ENCODE data around the gene IKZF3.

The IKZF3 gene

GRCh38 chr17:39871801-39872200, 7.7 kb upstream of the IKZF3 start:
- no peak overlapping the region for H3K27ac Mint-ChIP-seq

DNA sequence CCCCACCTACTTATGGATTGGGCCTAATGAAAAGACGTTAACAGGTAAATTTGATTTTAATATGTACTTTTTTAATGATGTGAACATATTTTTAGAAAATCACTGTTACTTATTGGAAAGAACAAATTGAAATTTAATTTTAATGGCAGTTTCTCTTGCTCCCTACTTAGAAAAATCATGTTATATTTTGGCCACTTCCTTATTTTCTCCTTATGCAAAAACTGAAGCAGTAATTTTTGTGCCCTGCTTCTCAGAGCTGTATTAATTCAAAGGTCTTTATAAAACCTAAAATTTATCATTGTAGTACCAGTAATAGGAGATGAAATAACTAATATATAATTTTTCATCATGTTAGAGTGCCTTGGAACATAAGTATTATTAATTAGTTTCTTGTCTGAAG, 6.7 kb upstream of the IKZF3 start:
- Mint-ChIP-seq H3K4me3 (no peak overlapping the region), H3K36me3 (ENCODE audit: low read depth) (no peaks in the 10 kb centered on the region), H3K27ac (no peak overlapping the region), H3K4me1 (no peaks in the 10 kb centered on the region), H3K27me3 (ENCODE audit: low read depth) (peaks cover 39% of the 10 kb centered on the region), H3K9me3 (peaks cover 5% of the 10 kb centered on the region)
- TF ChIP-seq CTCF (IDR thresholded peaks at IDR 0.05; ENCODE audit: unreplicated experiment in 3 of 3): no peak

More at GRCh38 chr17:39871801-39872200, 7.7 kb upstream of the IKZF3 start:
- no peak for TF ChIP-seq CTCF (IDR thresholded peaks at IDR 0.05; ENCODE audit: unreplicated experiment in 3 of 3)
- Mint-ChIP-seq H3K27me3 (ENCODE audit: low read depth) (peaks cover 37% of the 10 kb centered on the region), H3K4me3 (no peak overlapping the region), H3K9me3 (peaks cover 5% of the 10 kb centered on the region), H3K4me1 (no peaks in the 10 kb centered on the region), H3K36me3 (ENCODE audit: low read depth) (no peaks in the 10 kb centered on the region)

DNA sequence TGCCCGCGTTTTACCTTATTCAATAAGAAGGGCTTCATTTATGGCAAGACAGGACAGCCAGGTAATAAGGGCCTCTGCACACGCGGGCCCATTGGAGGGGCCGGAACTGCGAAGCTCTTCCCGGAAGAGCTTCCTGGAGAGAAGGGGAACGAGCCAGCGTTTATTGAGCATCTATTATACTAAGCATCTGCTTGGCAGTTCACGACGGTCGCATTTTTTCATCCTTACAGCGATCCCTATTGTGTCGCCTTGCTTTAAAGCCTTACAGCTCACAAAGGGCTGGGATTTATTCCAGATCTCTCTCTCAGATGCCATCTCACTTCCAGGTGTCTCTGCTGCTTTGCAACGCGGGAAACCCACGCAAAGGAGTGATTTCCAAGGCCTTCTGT, 4.4 kb upstream of the IKZF3 start:
- Mint-ChIP-seq H3K36me3 (ENCODE audit: low read depth) (no peaks in the 10 kb centered on the region), H3K27ac (no peak overlapping the region), H3K4me1 (no peaks in the 10 kb centered on the region), H3K27me3 (ENCODE audit: low read depth) (peaks cover 54% of the 10 kb centered on the region), H3K9me3 (peaks cover 5% of the 10 kb centered on the region), H3K4me3 (no peak overlapping the region)
- no peak for TF ChIP-seq CTCF (IDR thresholded peaks at IDR 0.05; ENCODE audit: unreplicated experiment in 3 of 3)

DNA sequence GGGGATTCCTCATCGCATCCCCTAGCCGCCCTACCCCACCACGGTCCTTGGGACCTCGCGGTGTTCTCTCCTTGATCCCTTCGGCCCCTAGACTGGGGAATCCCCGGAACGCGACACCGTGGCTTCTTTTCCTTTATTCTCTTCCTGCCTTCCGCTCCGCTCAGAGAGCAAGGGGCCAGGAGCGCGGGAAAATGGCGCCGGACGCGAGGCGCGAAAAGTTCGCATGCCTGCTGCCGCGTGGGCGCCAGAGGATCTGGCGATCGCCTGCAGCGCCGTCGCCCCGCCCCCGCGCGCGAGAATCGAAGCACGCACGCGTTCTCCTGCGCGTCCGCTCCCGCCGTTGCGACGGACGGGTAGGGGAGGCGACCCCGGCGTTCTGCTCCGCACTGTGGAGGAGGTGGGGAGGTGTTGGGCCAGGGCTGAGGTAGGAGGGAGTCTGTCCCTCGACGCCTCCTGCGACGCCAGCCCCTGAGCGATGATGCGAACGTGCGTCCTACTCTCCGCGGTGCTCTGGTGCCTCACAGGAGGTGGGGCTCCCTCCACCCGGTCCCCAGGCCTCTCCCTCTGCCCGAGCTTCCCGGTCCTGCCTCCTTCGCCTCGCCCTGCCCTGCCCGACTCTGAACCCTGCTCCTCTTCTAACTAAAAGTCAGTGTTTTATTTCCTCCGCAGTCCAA, 3.9 kb upstream of the IKZF3 start, which contains the start of gene ZPBP2:
Gene ZPBP2, plus strand, starts transcription at position 323 of the 674 bp plus-strand sequence. Its CDS starts 153 bp downstream, at position 476.
- TF ChIP-seq CTCF (IDR thresholded peaks at IDR 0.05; ENCODE audit: unreplicated experiment in 3 of 3): no peak
- Mint-ChIP-seq H3K4me1 (no peaks in the 10 kb centered on the region), H3K9me3 (peaks cover 5% of the 10 kb centered on the region), H3K27ac (no peak within 1 kb of the TSS), H3K27me3 (ENCODE audit: low read depth) (peaks cover 58% of the 10 kb centered on the region), H3K36me3 (ENCODE audit: low read depth) (no peaks in the 10 kb centered on the region), H3K4me3 (no peak within 1 kb of the TSS)

- H3K36me3 Mint-ChIP-seq (ENCODE audit: low read depth): no peaks in the 10 kb centered on the region
- TF ChIP-seq CTCF (IDR thresholded peaks at IDR 0.05; ENCODE audit: unreplicated experiment in 3 of 3): no peak
Measured at GRCh38 chr17:39867084-39867879, 3.2 kb upstream of the IKZF3 start.

More at GRCh38 chr17:39867084-39867879, 3.2 kb upstream of the IKZF3 start:
- Mint-ChIP-seq H3K27ac (no peak overlapping the region), H3K27me3 (ENCODE audit: low read depth) (peaks cover 64% of the 10 kb centered on the region), H3K4me3 (no peak overlapping the region), H3K9me3 (peaks cover 5% of the 10 kb centered on the region), H3K4me1 (no peaks in the 10 kb centered on the region)

Data from nephron (organoid).